ENCODE results near the gene LMBR1L.

- TF ChIP-seq CTCF (IDR thresholded peaks at IDR 0.05; ENCODE audit: poor library complexity, severe bottlenecking) (no peak), EZH2 (IDR thresholded peaks at IDR 0.05; ENCODE audit: borderline replicate concordance, insufficient read depth, low read length, poor library complexity, severe bottlenecking) (no peak), SMC3 (conservative IDR thresholded peaks at IDR 0.05; ENCODE audit: poor library complexity) (no peak)
Measured at GRCh38 chr12:49086116-49086515, 24.5 kb downstream of the LMBR1L start.

Measured in neural cell (in vitro differentiated cells).